Hepatocyte (in vitro differentiated cells): ENCODE results near the gene WAPL.

Experiments used
- EZH2phosphoT487 ChIP-seq: fragments of 200-600 bp; sonication (generic); IDR thresholded peaks from one replicate; pipeline ENCODE4 v1.6.1; 2018; ENCODE audit warnings: antibody characterized with exemption, mild to moderate bottlenecking, low read depth, moderate library complexity; ENCODE audit not compliant: unreplicated experiment, severe bottlenecking
- TF ChIP-seq, protein P1 (sequence below): fragments of 200-600 bp; sonication (generic); IDR thresholded peaks from 2 replicates; pipeline ENCODE4 v1.5.1; 2016; ENCODE audit warnings: antibody characterized with exemption, mild to moderate bottlenecking; ENCODE audit not compliant: poor library complexity

DNA sequence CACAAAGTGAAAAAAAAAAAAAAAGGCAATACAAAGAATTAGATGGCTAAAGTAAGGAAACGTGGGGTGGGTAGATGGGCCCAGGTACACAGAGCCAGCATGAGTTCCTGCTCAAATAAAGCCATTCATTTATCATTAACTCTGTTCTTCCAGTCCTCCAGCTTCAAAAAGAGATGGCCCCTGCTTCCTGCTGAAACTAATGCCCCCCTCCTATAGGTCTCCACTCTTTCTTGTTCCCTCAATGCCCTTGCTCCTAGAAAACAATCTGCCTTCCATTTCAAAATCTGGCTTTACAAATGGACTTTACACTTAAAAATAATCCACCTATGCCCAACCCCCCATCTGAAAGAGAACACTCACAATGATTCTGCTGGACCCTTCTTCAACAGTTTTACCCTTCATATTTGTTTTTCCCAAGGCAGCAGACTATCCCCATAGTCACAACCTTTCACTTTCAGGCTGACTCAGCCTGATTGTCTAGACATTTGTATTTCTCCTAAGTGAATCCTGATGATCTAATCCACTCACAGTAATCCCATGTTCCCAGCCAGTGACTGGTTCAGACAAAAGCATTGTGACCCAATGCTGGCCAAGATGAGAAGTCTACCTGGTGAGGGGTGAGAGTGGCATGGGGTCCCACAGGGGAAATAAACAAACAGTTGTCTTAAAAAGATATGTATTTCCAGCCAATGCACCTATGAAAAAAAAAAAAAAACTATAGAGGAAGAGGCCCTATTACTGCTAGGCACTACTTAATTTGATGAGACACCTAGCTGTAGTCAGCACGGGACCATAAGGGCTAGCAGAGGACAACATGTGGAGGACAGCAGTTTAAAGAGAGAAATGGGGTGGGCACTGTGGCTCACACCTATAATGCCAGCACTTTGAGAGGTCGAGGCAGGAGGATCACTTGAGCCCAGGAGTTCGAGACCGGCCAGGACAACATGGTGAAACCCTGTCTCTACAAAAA, 80.4 kb downstream of the WAPL start:
- TF ChIP-seq, protein P1, sequence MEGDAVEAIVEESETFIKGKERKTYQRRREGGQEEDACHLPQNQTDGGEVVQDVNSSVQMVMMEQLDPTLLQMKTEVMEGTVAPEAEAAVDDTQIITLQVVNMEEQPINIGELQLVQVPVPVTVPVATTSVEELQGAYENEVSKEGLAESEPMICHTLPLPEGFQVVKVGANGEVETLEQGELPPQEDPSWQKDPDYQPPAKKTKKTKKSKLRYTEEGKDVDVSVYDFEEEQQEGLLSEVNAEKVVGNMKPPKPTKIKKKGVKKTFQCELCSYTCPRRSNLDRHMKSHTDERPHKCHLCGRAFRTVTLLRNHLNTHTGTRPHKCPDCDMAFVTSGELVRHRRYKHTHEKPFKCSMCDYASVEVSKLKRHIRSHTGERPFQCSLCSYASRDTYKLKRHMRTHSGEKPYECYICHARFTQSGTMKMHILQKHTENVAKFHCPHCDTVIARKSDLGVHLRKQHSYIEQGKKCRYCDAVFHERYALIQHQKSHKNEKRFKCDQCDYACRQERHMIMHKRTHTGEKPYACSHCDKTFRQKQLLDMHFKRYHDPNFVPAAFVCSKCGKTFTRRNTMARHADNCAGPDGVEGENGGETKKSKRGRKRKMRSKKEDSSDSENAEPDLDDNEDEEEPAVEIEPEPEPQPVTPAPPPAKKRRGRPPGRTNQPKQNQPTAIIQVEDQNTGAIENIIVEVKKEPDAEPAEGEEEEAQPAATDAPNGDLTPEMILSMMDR: no peak
- no peak for TF ChIP-seq EZH2phosphoT487
